SK-N-SH treated with all-trans-retinoic acid at 6 μM for 48 hours (cell line): Measurements from ENCODE around the gene MRPL1.

ENCODE experiments used
- CSRNP3 ChIP-seq: fragments of 250-450 bp; sonication (Bioruptor Pico); IDR thresholded peaks from 2 replicates; pipeline ENCODE4 v1.5.1; 2021; ENCODE audit warnings: mild to moderate bottlenecking, moderate library complexity
- ZC3H10 ChIP-seq: fragments of 250-450 bp; sonication (Bioruptor Pico); IDR thresholded peaks from 2 replicates; pipeline ENCODE4 v1.5.1; 2021; ENCODE audit warnings: mild to moderate bottlenecking, moderate library complexity
- ZNF565 ChIP-seq: fragments of 450-650 bp; formaldehyde crosslinking; conservative IDR thresholded peaks from 2 replicates; pipeline ENCODE4 v1.5.0; 2020; ENCODE audit warnings: low read depth, mild to moderate bottlenecking, moderate library complexity
- ZNF8 ChIP-seq: fragments of 450-650 bp; formaldehyde crosslinking; IDR thresholded peaks from 2 replicates; pipeline ENCODE4 v1.5.0; 2020; ENCODE audit warnings: mild to moderate bottlenecking, moderate library complexity
- TF ChIP-seq, protein P1 (sequence below): fragments of 250-450 bp; sonication (Bioruptor Pico); IDR thresholded peaks from 2 replicates; pipeline ENCODE4 v1.5.0; 2020; ENCODE audit warnings: mild to moderate bottlenecking, moderate library complexity
- TF ChIP-seq, protein P2 (sequence below): fragments of 250-450 bp; sonication (Bioruptor Pico); IDR thresholded peaks from 2 replicates; pipeline ENCODE4 v1.5.1; 2020; ENCODE audit warnings: low read depth, mild to moderate bottlenecking, moderate library complexity

- TF ChIP-seq CSRNP3 (CRISPR knock-in tag) (no peak), ZNF8 (CRISPR knock-in tag) (no peak), ZC3H10 (no peak), ZNF565 (CRISPR knock-in tag) (no peak)
- TF ChIP-seq, protein P1, sequence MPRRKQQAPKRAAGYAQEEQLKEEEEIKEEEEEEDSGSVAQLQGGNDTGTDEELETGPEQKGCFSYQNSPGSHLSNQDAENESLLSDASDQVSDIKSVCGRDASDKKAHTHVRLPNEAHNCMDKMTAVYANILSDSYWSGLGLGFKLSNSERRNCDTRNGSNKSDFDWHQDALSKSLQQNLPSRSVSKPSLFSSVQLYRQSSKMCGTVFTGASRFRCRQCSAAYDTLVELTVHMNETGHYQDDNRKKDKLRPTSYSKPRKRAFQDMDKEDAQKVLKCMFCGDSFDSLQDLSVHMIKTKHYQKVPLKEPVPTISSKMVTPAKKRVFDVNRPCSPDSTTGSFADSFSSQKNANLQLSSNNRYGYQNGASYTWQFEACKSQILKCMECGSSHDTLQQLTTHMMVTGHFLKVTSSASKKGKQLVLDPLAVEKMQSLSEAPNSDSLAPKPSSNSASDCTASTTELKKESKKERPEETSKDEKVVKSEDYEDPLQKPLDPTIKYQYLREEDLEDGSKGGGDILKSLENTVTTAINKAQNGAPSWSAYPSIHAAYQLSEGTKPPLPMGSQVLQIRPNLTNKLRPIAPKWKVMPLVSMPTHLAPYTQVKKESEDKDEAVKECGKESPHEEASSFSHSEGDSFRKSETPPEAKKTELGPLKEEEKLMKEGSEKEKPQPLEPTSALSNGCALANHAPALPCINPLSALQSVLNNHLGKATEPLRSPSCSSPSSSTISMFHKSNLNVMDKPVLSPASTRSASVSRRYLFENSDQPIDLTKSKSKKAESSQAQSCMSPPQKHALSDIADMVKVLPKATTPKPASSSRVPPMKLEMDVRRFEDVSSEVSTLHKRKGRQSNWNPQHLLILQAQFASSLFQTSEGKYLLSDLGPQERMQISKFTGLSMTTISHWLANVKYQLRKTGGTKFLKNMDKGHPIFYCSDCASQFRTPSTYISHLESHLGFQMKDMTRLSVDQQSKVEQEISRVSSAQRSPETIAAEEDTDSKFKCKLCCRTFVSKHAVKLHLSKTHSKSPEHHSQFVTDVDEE (CRISPR knock-in tag): no peak
- TF ChIP-seq, protein P2, sequence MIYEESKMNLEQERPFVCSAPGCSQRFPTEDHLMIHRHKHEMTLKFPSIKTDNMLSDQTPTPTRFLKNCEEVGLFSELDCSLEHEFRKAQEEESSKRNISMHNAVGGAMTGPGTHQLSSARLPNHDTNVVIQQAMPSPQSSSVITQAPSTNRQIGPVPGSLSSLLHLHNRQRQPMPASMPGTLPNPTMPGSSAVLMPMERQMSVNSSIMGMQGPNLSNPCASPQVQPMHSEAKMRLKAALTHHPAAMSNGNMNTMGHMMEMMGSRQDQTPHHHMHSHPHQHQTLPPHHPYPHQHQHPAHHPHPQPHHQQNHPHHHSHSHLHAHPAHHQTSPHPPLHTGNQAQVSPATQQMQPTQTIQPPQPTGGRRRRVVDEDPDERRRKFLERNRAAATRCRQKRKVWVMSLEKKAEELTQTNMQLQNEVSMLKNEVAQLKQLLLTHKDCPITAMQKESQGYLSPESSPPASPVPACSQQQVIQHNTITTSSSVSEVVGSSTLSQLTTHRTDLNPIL (CRISPR knock-in tag): no peak
Measured at GRCh38 chr4:77963004-77963403, 100.4 kb downstream of the MRPL1 start.
